NCI-H128 (cell line): ENCODE data around the gene LRRC8C.
"Not testable (repeated sequence)": the region's sequence is repeated elsewhere in the genome, so short reads cannot be mapped to it uniquely, and the experiment has no call there.

Experiments used
- DNase-seq: peaks from one replicate; lab custom pipeline; 2025; ENCODE audit not compliant: unreplicated experiment; lab: John Stamatoyannopoulos, UW

Gene LRRC8C

GRCh38 chr1:89607586-89608318 lies 25.2 kb upstream of the LRRC8C start:
- DNase-seq, result no peak

- DNase-seq, result no peak
Observed at GRCh38 chr1:89608319-89608983, 24.5 kb upstream of the LRRC8C start.

GRCh38 chr1:89608984-89609725 lies 23.8 kb upstream of the LRRC8C start:
- no peak for DNase-seq

- no peak for DNase-seq
Observed at GRCh38 chr1:89609781-89610456, 23.0 kb upstream of the LRRC8C start.

- no peak for DNase-seq
Observed at GRCh38 chr1:89610457-89611011, 22.4 kb upstream of the LRRC8C start.

- DNase-seq, result no peak
Observed at GRCh38 chr1:89611721-89612120, 21.2 kb upstream of the LRRC8C start.

- DNase-seq, result no peak
Observed at GRCh38 chr1:89613928-89614327, 19.0 kb upstream of the LRRC8C start.

- DNase-seq, result no peak
Observed at GRCh38 chr1:89615676-89616598, 17.0 kb upstream of the LRRC8C start.

- DNase-seq, result no peak
Observed at GRCh38 chr1:89616844-89617627, 15.9 kb upstream of the LRRC8C start.

GRCh38 chr1:89620664-89621063 lies 12.3 kb upstream of the LRRC8C start:
- DNase-seq, result no peak

GRCh38 chr1:89622895-89623294 lies 10.0 kb upstream of the LRRC8C start:
- no peak for DNase-seq

GRCh38 chr1:89624314-89624713 lies 8.6 kb upstream of the LRRC8C start:
- DNase-seq, result no peak

GRCh38 chr1:89624715-89625323 lies 8.1 kb upstream of the LRRC8C start:
- DNase-seq, result no peak

GRCh38 chr1:89627596-89627962 lies 5.3 kb upstream of the LRRC8C start:
- no peak for DNase-seq

GRCh38 chr1:89629146-89629545 lies 3.8 kb upstream of the LRRC8C start:
- no peak for DNase-seq

GRCh38 chr1:89629600-89629999 lies 3.3 kb upstream of the LRRC8C start:
- not testable (repeated sequence) for DNase-seq

GRCh38 chr1:89630048-89630447 lies 2.9 kb upstream of the LRRC8C start:
- DNase-seq, result no peak

GRCh38 chr1:89631816-89632656 lies 884 bp upstream of the LRRC8C start:
- DNase-seq, result no peak
